ENCODE results near the gene FAH. TPM values are rescaled to one million over a fixed set of nuclear protein-coding genes. Genes with fewer than 3 reads are reported as not detected.
A peak's percentile ranks its signal among the peaks of the same experiment; 100 is the strongest.

FAH gene
- total and polyA plus RNA-seq, 2 experiments from 2014 or later = 16.3 to 20.3 TPM

DNA sequence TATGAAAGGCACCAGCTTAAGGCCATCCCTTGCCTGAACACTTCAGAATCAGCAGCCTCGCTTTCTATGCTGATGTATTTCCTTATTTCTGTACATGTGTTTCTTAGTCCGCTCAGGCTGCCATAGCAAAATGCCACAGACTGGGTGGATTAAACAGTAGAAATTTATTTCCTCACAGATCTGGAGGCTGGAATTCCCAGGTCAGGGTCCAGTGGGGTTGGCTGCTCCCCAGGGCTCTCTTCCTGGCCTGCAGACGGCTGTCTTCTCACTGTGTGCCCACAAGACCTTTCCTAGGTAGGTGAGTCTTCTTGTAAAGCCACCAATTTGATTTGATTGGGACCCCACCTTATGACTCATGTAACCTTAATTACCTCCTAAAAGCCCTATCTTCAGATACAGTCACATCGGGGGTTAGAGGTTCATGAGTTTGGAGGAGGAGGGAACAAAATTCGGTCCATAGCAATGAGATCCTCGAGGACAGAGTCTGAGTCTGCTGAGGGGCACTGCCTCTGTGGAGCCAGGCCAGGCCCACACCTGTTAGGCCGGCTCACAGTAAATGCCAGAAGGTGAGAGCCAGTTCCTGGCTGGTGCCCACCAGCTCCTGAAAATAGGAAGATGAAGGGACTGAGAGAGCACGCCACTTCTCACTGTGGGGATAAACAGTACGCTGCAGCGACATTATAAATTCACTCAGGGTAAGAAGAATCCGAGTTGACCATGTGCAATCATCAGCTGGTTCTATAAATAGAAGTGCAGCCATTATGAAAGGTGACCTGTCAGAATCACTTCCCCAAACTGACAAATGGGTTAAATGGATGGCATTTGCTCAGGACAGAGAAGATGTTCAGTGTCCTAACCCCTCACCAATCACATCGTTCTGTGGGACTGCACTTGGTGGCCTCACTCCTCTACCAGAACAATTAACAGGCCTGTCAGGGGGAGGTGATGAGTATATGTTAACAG lies 58.1 kb downstream of the FAH start:
- peaks cover 11% of the 10 kb centered on the region for H3K9me2 ChIP-seq (ENCODE audit: insufficient read depth)
- peak overlapping the region; percentile 68; the same call in 1 of the 2 replicates for H2AFZ ChIP-seq
- no peak for DNase-seq (ENCODE audit: low spot score)
- no peaks in the 10 kb centered on the region for H3K4me1 ChIP-seq (ENCODE audit: insufficient read depth)
- H3K4me2 ChIP-seq = no peak overlapping the region
- no peaks in the 10 kb centered on the region for H3K36me3 ChIP-seq (ENCODE audit: insufficient read depth)
- Mint-ChIP-seq H3K9me3 (peaks cover 5% of the 10 kb centered on the region; the same call in 1 of the 3 replicates), H3K27me3 (ENCODE audit: insufficient read depth, low read depth, poor library complexity) (peaks cover 3% of the 10 kb centered on the region), H3K4me1 (peaks cover 11% of the 10 kb centered on the region; the same call in 2 of the 3 replicates), H3K27ac (0 out of 2 replicates have a peak overlapping the region, but pooled peaks have one; percentile 3), H3K36me3 (ENCODE audit: low read depth) (no peaks in the 10 kb centered on the region), H3K4me3 (no peak overlapping the region)
- no peaks in the 10 kb centered on the region for H3F3A ChIP-seq (replicated peaks; ENCODE audit: low read depth)
- no peaks in the 10 kb centered on the region for H4K20me1 ChIP-seq (replicated peaks; ENCODE audit: insufficient read depth)
- no peak overlapping the region for H3K27ac ChIP-seq (ENCODE audit: low read depth)
- no peak overlapping the region for H3K4me3 ChIP-seq
- H3K27me3 ChIP-seq (ENCODE audit: insufficient read depth) = no peaks in the 10 kb centered on the region
- no peaks in the 10 kb centered on the region for H3K79me2 ChIP-seq (replicated peaks; ENCODE audit: insufficient read depth)
- no peak for ATAC-seq
- TF ChIP-seq ZNF331 (CRISPR knock-in tag; IDR thresholded peaks at IDR 0.05; ENCODE audit: low read depth) (no peak), CREB1 (CRISPR knock-in tag; IDR thresholded peaks at IDR 0.05; ENCODE audit: low read depth) (no peak), POLR2AphosphoS5 (IDR thresholded peaks at IDR 0.05; ENCODE audit: low read depth) (no peak), STAT1 (IDR thresholded peaks at IDR 0.05; ENCODE audit: unreplicated experiment) (no peak), ZNF114 (CRISPR knock-in tag; IDR thresholded peaks at IDR 0.05) (no peak), NANOG (IDR thresholded peaks at IDR 0.05; ENCODE audit: borderline replicate concordance) (no peak)
- TF ChIP-seq, protein P1, sequence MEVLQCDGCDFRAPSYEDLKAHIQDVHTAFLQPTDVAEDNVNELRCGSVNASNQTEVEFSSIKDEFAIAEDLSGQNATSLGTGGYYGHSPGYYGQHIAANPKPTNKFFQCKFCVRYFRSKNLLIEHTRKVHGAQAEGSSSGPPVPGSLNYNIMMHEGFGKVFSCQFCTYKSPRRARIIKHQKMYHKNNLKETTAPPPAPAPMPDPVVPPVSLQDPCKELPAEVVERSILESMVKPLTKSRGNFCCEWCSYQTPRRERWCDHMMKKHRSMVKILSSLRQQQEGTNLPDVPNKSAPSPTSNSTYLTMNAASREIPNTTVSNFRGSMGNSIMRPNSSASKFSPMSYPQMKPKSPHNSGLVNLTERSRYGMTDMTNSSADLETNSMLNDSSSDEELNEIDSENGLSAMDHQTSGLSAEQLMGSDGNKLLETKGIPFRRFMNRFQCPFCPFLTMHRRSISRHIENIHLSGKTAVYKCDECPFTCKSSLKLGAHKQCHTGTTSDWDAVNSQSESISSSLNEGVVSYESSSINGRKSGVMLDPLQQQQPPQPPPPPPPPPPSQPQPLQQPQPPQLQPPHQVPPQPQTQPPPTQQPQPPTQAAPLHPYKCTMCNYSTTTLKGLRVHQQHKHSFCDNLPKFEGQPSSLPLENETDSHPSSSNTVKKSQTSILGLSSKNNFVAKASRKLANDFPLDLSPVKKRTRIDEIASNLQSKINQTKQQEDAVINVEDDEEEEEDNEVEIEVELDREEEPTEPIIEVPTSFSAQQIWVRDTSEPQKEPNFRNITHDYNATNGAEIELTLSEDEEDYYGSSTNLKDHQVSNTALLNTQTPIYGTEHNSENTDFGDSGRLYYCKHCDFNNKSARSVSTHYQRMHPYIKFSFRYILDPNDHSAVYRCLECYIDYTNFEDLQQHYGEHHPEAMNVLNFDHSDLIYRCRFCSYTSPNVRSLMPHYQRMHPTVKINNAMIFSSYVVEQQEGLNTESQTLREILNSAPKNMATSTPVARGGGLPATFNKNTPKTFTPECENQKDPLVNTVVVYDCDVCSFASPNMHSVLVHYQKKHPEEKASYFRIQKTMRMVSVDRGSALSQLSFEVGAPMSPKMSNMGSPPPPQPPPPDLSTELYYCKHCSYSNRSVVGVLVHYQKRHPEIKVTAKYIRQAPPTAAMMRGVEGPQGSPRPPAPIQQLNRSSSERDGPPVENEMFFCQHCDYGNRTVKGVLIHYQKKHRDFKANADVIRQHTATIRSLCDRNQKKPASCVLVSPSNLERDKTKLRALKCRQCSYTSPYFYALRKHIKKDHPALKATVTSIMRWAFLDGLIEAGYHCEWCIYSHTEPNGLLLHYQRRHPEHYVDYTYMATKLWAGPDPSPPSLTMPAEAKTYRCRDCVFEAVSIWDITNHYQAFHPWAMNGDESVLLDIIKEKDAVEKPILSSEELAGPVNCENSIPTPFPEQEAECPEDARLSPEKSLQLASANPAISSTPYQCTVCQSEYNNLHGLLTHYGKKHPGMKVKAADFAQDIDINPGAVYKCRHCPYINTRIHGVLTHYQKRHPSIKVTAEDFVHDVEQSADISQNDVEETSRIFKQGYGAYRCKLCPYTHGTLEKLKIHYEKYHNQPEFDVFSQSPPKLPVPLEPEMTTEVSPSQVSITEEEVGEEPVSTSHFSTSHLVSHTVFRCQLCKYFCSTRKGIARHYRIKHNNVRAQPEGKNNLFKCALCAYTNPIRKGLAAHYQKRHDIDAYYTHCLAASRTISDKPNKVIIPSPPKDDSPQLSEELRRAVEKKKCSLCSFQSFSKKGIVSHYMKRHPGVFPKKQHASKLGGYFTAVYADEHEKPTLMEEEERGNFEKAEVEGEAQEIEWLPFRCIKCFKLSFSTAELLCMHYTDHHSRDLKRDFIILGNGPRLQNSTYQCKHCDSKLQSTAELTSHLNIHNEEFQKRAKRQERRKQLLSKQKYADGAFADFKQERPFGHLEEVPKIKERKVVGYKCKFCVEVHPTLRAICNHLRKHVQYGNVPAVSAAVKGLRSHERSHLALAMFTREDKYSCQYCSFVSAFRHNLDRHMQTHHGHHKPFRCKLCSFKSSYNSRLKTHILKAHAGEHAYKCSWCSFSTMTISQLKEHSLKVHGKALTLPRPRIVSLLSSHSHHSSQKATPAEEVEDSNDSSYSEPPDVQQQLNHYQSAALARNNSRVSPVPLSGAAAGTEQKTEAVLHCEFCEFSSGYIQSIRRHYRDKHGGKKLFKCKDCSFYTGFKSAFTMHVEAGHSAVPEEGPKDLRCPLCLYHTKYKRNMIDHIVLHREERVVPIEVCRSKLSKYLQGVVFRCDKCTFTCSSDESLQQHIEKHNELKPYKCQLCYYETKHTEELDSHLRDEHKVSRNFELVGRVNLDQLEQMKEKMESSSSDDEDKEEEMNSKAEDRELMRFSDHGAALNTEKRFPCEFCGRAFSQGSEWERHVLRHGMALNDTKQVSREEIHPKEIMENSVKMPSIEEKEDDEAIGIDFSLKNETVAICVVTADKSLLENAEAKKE (CRISPR knock-in tag; IDR thresholded peaks at IDR 0.05) = no peak
- TF ChIP-seq, protein P2, sequence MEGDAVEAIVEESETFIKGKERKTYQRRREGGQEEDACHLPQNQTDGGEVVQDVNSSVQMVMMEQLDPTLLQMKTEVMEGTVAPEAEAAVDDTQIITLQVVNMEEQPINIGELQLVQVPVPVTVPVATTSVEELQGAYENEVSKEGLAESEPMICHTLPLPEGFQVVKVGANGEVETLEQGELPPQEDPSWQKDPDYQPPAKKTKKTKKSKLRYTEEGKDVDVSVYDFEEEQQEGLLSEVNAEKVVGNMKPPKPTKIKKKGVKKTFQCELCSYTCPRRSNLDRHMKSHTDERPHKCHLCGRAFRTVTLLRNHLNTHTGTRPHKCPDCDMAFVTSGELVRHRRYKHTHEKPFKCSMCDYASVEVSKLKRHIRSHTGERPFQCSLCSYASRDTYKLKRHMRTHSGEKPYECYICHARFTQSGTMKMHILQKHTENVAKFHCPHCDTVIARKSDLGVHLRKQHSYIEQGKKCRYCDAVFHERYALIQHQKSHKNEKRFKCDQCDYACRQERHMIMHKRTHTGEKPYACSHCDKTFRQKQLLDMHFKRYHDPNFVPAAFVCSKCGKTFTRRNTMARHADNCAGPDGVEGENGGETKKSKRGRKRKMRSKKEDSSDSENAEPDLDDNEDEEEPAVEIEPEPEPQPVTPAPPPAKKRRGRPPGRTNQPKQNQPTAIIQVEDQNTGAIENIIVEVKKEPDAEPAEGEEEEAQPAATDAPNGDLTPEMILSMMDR (conservative IDR thresholded peaks at IDR 0.05; ENCODE audit: low read depth in 2 of 2) = no peak
- TF ChIP-seq, protein P3, sequence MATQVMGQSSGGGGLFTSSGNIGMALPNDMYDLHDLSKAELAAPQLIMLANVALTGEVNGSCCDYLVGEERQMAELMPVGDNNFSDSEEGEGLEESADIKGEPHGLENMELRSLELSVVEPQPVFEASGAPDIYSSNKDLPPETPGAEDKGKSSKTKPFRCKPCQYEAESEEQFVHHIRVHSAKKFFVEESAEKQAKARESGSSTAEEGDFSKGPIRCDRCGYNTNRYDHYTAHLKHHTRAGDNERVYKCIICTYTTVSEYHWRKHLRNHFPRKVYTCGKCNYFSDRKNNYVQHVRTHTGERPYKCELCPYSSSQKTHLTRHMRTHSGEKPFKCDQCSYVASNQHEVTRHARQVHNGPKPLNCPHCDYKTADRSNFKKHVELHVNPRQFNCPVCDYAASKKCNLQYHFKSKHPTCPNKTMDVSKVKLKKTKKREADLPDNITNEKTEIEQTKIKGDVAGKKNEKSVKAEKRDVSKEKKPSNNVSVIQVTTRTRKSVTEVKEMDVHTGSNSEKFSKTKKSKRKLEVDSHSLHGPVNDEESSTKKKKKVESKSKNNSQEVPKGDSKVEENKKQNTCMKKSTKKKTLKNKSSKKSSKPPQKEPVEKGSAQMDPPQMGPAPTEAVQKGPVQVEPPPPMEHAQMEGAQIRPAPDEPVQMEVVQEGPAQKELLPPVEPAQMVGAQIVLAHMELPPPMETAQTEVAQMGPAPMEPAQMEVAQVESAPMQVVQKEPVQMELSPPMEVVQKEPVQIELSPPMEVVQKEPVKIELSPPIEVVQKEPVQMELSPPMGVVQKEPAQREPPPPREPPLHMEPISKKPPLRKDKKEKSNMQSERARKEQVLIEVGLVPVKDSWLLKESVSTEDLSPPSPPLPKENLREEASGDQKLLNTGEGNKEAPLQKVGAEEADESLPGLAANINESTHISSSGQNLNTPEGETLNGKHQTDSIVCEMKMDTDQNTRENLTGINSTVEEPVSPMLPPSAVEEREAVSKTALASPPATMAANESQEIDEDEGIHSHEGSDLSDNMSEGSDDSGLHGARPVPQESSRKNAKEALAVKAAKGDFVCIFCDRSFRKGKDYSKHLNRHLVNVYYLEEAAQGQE (IDR thresholded peaks at IDR 0.05; ENCODE audit: unreplicated experiment) = no peak
